DOHH2 (cell line): ENCODE data around the gene NANS.
A peak's percentile ranks its signal among the peaks of the same experiment; 100 is the strongest.
"Not testable (repeated sequence)": the region's sequence is repeated elsewhere in the genome, so short reads cannot be mapped to it uniquely, and the experiment has no call there.

Source experiments
- H3F3A ChIP-seq: fragments of 200-600 bp; sonication (generic), shearing (Covaris generic); 2 replicates; pipeline ENCODE4 v1.6.0; 2016; ENCODE audit warnings: antibody characterized with exemption, mild to moderate bottlenecking; ENCODE audit not compliant: control insufficient read depth, insufficient read depth
- H3K27ac ChIP-seq: fragments of 200-600 bp; sonication (generic); 2 replicates; pipeline ENCODE4 v1.5.1; 2014; ENCODE audit warnings: low read depth, mild to moderate bottlenecking, low read length, moderate library complexity
- H3K27me3 ChIP-seq: fragments of 200-600 bp; sonication (generic); 2 replicates; pipeline ENCODE4 v1.6.1; 2014; ENCODE audit warnings: mild to moderate bottlenecking, low read length, mixed read lengths; ENCODE audit not compliant: control insufficient read depth
- H3K36me3 ChIP-seq: fragments of 200-600 bp; sonication (generic); 2 replicates; pipeline ENCODE4 v1.6.1; 2014; ENCODE audit warnings: mild to moderate bottlenecking, low read length, moderate library complexity, mixed read lengths; ENCODE audit not compliant: control insufficient read depth
- H3K4me1 ChIP-seq: fragments of 200-600 bp; sonication (generic); 2 replicates; pipeline ENCODE4 v1.6.1; 2014; ENCODE audit warnings: mild to moderate bottlenecking, low read length, mixed read lengths; ENCODE audit not compliant: control insufficient read depth
- H3K4me2 ChIP-seq: fragments of 200-600 bp; sonication (generic); 2 replicates; pipeline ENCODE4 v1.6.0; 2014; ENCODE audit warnings: mild to moderate bottlenecking, low read length, moderate library complexity
- H3K4me3 ChIP-seq: fragments of 200-600 bp; sonication (generic); 2 replicates; pipeline ENCODE4 v1.5.1; 2014; ENCODE audit warnings: mild to moderate bottlenecking, low read length, mixed read lengths
- H3K79me2 ChIP-seq: fragments of 200-600 bp; sonication (generic); 2 replicates; pipeline ENCODE4 v1.6.1; 2014; ENCODE audit warnings: mild to moderate bottlenecking, low read length, mixed read lengths; ENCODE audit not compliant: control insufficient read depth
- H3K9me2 ChIP-seq: fragments of 200-600 bp; sonication (generic); replicated peaks from 2 replicates; pipeline ENCODE4 v1.6.1; 2014; ENCODE audit warnings: mild to moderate bottlenecking, low read length, mixed read lengths; ENCODE audit not compliant: control insufficient read depth
- H3K9me3 ChIP-seq: fragments of 200-600 bp; sonication (generic); 2 replicates; pipeline ENCODE4 v1.6.1; 2014; ENCODE audit warnings: antibody characterized with exemption, low read length, mixed read lengths; ENCODE audit not compliant: control insufficient read depth, insufficient read depth
- H4K20me1 ChIP-seq: fragments of 200-600 bp; sonication (generic); 2 replicates; pipeline ENCODE4 v1.6.0; 2014; ENCODE audit warnings: low read depth, mild to moderate bottlenecking, antibody characterized with exemption, low read length, moderate library complexity; ENCODE audit not compliant: control insufficient read depth, insufficient read depth
- EZH2phosphoT487 ChIP-seq: fragments of 200-600 bp; sonication (generic); IDR thresholded peaks from 2 replicates; pipeline ENCODE4 v1.6.1; 2017; ENCODE audit warnings: borderline replicate concordance, mild to moderate bottlenecking, antibody characterized with exemption, low read length, moderate library complexity, mixed read lengths
- TF ChIP-seq, protein P1 (sequence below): fragments of 200-600 bp; sonication (generic); IDR thresholded peaks from one replicate; pipeline ENCODE4 v1.5.1; 2014; ENCODE audit warnings: antibody characterized with exemption, mild to moderate bottlenecking, low read depth, low read length; ENCODE audit not compliant: poor library complexity, severe bottlenecking

Gene NANS

DNA sequence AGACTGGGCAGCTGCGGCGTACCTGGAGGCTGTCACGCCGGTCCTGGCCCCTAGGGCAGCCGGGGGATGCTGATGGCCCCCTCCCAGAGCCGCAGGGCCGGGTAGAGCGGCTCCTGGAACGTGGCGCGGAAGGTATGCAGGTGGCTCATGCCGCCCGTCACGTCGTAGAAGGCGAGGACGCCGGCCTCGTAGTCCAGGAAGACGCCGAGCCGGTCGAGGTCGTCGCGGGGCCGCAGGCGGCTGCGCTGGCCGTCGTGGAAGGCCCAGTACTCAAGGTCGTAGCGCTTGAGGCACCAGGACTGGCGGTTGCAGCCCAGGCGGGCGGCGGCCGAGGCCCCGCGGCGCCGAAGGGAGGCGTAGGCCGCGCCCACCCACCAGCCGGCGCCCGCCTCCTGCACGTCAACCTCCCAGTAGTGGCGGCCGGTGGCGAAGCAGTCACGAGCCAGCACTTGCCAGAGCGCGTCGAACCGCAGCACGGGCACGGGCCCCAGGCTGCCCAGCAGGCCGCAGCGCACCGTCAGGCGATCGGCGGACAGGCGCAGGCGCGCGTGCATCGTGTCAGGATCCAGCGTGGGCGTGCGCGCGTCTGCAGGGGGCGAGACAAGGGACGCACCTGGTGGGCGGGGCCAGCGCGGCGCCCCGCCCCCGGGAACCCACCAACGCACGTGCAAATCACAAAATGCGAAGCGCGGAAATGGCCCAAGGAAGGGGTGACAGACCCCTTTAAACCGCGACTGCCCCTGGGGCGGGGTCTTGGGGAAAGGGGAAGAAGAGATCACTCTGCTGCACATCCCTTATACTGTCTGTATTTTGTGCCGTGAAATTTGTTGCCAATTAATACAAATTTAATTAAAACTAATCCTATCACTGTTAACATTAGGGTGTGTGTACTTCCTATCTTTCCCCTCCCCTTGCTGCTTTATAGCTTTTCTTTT lies 31.2 kb downstream of the NANS start:
- Histone ChIP-seq H3K9me2 (no peaks in the 10 kb centered on the region), H3K4me1 (no peaks in the 10 kb centered on the region)

GRCh38 chr9:98090674-98091073 lies 34.1 kb downstream of the NANS start:
- H3K9me2 ChIP-seq, H3K4me3 ChIP-seq, H3K4me1 ChIP-seq, H3K27me3 ChIP-seq, H3K27ac ChIP-seq, H3K4me2 ChIP-seq, H3F3A ChIP-seq, H4K20me1 ChIP-seq, H3K9me3 ChIP-seq, H3K79me2 ChIP-seq: not testable (repeated sequence)
- TF ChIP-seq, protein P1, sequence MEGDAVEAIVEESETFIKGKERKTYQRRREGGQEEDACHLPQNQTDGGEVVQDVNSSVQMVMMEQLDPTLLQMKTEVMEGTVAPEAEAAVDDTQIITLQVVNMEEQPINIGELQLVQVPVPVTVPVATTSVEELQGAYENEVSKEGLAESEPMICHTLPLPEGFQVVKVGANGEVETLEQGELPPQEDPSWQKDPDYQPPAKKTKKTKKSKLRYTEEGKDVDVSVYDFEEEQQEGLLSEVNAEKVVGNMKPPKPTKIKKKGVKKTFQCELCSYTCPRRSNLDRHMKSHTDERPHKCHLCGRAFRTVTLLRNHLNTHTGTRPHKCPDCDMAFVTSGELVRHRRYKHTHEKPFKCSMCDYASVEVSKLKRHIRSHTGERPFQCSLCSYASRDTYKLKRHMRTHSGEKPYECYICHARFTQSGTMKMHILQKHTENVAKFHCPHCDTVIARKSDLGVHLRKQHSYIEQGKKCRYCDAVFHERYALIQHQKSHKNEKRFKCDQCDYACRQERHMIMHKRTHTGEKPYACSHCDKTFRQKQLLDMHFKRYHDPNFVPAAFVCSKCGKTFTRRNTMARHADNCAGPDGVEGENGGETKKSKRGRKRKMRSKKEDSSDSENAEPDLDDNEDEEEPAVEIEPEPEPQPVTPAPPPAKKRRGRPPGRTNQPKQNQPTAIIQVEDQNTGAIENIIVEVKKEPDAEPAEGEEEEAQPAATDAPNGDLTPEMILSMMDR, result peak; percentile 11
- peaks cover 20% of the 10 kb centered on the region for H3K36me3 ChIP-seq

More for the DNA sequence above, 31.2 kb downstream of the NANS start:
- Histone ChIP-seq H3K27me3 (no peaks in the 10 kb centered on the region), H3K4me2 (no peak overlapping the region), H3K36me3 (peaks cover 44% of the 10 kb centered on the region), H3K79me2 (no peaks in the 10 kb centered on the region), H3K4me3 (no peak overlapping the region), H3K9me3 (no peaks in the 10 kb centered on the region), H3K27ac (no peak overlapping the region), H4K20me1 (no peaks in the 10 kb centered on the region), H3F3A (peaks cover 11% of the 10 kb centered on the region)
- TF ChIP-seq, protein P1, result no peak
- no peak for TF ChIP-seq EZH2phosphoT487

- H3K27ac ChIP-seq, result no peak overlapping the region
- H3K4me3 ChIP-seq, result no peak overlapping the region
Observed at GRCh38 chr9:98091735-98092612, 35.4 kb downstream of the NANS start.

More at GRCh38 chr9:98091735-98092612, 35.4 kb downstream of the NANS start:
- TF ChIP-seq, protein P1, result no peak
- TF ChIP-seq EZH2phosphoT487, result no peak
- H3K79me2 ChIP-seq, result no peaks in the 10 kb centered on the region
- H3K36me3 ChIP-seq, result peaks cover 22% of the 10 kb centered on the region
- H4K20me1 ChIP-seq, result no peaks in the 10 kb centered on the region
- no peaks in the 10 kb centered on the region for H3K9me3 ChIP-seq
- no peak overlapping the region for H3K4me2 ChIP-seq
- no peaks in the 10 kb centered on the region for H3K9me2 ChIP-seq
- no peaks in the 10 kb centered on the region for H3K4me1 ChIP-seq
- no peaks in the 10 kb centered on the region for H3K27me3 ChIP-seq
- H3F3A ChIP-seq, result peaks cover 7% of the 10 kb centered on the region
